ENCODE data around the gene GSDME.

Gene GSDME

DNA sequence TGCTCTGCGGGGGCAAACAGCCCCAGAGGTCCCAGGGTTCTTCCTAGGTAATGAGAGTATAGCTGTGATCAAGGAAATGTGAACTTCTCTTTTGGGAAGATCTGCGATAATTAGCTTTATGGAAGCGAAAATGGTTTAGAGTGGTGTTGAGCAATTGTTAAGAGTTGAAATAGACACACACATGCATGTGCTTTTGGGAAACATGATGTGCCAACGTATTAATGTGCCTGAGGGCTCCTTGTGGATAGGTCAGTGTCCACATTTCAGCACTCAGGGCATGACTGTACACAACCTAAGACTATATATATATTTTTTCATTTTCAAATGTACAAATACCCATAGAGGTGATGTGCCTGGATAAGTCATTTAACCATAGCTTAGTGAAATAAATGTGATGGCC lies 67.0 kb downstream of the GSDME start:
- no peaks in the 10 kb centered on the region for H3K9me3 ChIP-seq (ENCODE audit: insufficient read depth, low read depth, low read length)
- H3K4me2 ChIP-seq (ENCODE audit: low read length): no peak overlapping the region
- H3K14ac ChIP-seq (ENCODE audit: low read length): no peak overlapping the region
- H2BK5ac ChIP-seq (ENCODE audit: low read depth, low read length, poor library complexity): no peak overlapping the region
- H3K18ac ChIP-seq (ENCODE audit: low read length): no peak overlapping the region
- no peaks in the 10 kb centered on the region for H3K4me1 ChIP-seq (ENCODE audit: control insufficient read depth in 1 of 2, insufficient read depth in 2 of 2, low read length in 2 of 2)
- no peak overlapping the region for H2AK5ac ChIP-seq (ENCODE audit: low read length)
- H3K79me2 ChIP-seq (ENCODE audit: control insufficient read depth, insufficient read depth, low read length, poor library complexity): no peaks in the 10 kb centered on the region
- DNase-seq: no peak
- no peak overlapping the region for H2AFZ ChIP-seq (ENCODE audit: insufficient read depth, low read length, poor library complexity)
- no peak overlapping the region for H4K8ac ChIP-seq (ENCODE audit: low read depth, low read length)
- no peak overlapping the region for H3K4ac ChIP-seq (ENCODE audit: low read depth, low read length)
- no peaks in the 10 kb centered on the region for H3K27me3 ChIP-seq (ENCODE audit: insufficient read depth, low read length)
- H3K27ac ChIP-seq (ENCODE audit: low read depth, low read length): no peak overlapping the region
- H3K4me3 ChIP-seq (ENCODE audit: low read depth, low read length): no peak overlapping the region
- 100% methylated on average over 2 of the region's 4 CpGs for WGBS (ENCODE audit: extremely low coverage, insufficient coverage, insufficient read length)
- no peak overlapping the region for H4K91ac ChIP-seq (ENCODE audit: low read depth, low read length)
- no peaks in the 10 kb centered on the region for H3K79me1 ChIP-seq (ENCODE audit: low read length)
- no peaks in the 10 kb centered on the region for H3K36me3 ChIP-seq (ENCODE audit: control insufficient read depth in 1 of 2, insufficient read depth in 2 of 2, low read length in 2 of 2)
- H3K9ac ChIP-seq (ENCODE audit: low read length): no peak overlapping the region
- no peak overlapping the region for H3K23ac ChIP-seq (ENCODE audit: low read length)
- H2BK120ac ChIP-seq (ENCODE audit: insufficient read depth, low read length, poor library complexity): no peak overlapping the region
- no peak overlapping the region for H2BK12ac ChIP-seq (ENCODE audit: low read length)
- no peak overlapping the region for H4K12ac ChIP-seq (ENCODE audit: low read depth, low read length)

DNA sequence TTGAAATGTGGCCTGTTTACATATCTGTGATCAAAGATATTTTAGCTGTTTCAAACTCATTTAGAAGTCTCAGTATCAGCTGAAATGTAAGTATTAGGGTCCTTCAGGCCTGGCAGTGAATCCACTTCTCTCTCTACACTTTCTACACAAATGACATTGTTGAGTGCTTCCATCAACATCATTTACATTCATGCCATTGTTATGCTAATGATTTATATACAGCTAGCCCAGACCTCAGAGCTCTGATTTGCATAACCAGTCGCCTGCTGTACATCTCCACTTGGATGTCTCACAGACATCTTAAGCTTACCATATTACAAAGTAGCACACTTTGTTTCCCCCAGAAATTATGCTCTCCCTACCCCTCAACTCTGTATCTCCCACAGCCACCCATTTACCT lies 71.6 kb downstream of the GSDME start:
- Histone ChIP-seq H3K4me3 (ENCODE audit: low read depth, low read length) (no peak overlapping the region), H3K79me2 (ENCODE audit: control insufficient read depth, insufficient read depth, low read length, poor library complexity) (no peaks in the 10 kb centered on the region), H3K4ac (ENCODE audit: low read depth, low read length) (no peak overlapping the region), H3K9ac (ENCODE audit: low read length) (no peak overlapping the region), H3K79me1 (ENCODE audit: low read length) (no peaks in the 10 kb centered on the region), H3K27me3 (ENCODE audit: insufficient read depth, low read length) (no peaks in the 10 kb centered on the region), H3K36me3 (ENCODE audit: control insufficient read depth in 1 of 2, insufficient read depth in 2 of 2, low read length in 2 of 2) (peaks cover 0 to 2% of the 10 kb centered on the region in 2 experiments), H2BK5ac (ENCODE audit: low read depth, low read length, poor library complexity) (no peak overlapping the region), H2AFZ (ENCODE audit: insufficient read depth, low read length, poor library complexity) (no peak overlapping the region), H2BK12ac (ENCODE audit: low read length) (no peak overlapping the region), H3K4me2 (ENCODE audit: low read length) (no peak overlapping the region), H4K12ac (ENCODE audit: low read depth, low read length) (no peak overlapping the region), H2AK5ac (ENCODE audit: low read length) (no peak overlapping the region), H2BK120ac (ENCODE audit: insufficient read depth, low read length, poor library complexity) (no peak overlapping the region), H3K9me3 (ENCODE audit: insufficient read depth, low read depth, low read length) (no peaks in the 10 kb centered on the region), H3K18ac (ENCODE audit: low read length) (no peak overlapping the region), H4K8ac (ENCODE audit: low read depth, low read length) (no peak overlapping the region), H3K23ac (ENCODE audit: low read length) (no peak overlapping the region), H3K14ac (ENCODE audit: low read length) (no peak overlapping the region), H3K4me1 (ENCODE audit: control insufficient read depth in 1 of 2, insufficient read depth in 2 of 2, low read length in 2 of 2) (no peaks in the 10 kb centered on the region), H3K27ac (ENCODE audit: low read depth, low read length) (no peak overlapping the region), H4K91ac (ENCODE audit: low read depth, low read length) (no peak overlapping the region)
- no CpG with 5 or more reads among the region's 1 CpG for WGBS (ENCODE audit: extremely low coverage, insufficient coverage, insufficient read length)
- DNase-seq: no peak

DNA sequence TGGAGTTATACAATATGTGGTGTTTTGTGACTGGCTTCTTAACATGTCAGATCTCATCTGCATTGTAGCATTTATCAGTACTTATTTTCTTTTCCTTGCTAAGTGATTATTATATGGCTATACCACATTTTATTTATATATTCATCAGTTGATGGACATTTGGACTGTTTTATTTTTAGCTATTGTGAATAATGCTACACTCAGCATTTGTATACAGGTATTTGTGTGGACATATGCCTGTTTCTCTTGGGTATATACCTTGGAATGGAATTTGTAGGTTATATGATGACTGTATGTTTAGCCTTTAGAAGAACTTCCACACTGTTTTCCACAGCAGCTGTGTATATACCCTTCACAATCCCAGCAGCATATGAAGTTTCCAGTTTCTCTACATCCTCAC lies 86.5 kb downstream of the GSDME start:
- no peak overlapping the region for H2AFZ ChIP-seq (ENCODE audit: insufficient read depth, low read length, poor library complexity)
- no peak overlapping the region for H3K18ac ChIP-seq (ENCODE audit: low read length)
- no peak overlapping the region for H4K91ac ChIP-seq (ENCODE audit: low read depth, low read length)
- no peak for DNase-seq
- H3K36me3 ChIP-seq (ENCODE audit: control insufficient read depth in 1 of 2, insufficient read depth in 2 of 2, low read length in 2 of 2): no peaks in the 10 kb centered on the region
- H3K27me3 ChIP-seq (ENCODE audit: insufficient read depth, low read length): no peaks in the 10 kb centered on the region
- H3K4me2 ChIP-seq (ENCODE audit: low read length): no peak overlapping the region
- no peak overlapping the region for H3K4ac ChIP-seq (ENCODE audit: low read depth, low read length)
- H4K8ac ChIP-seq (ENCODE audit: low read depth, low read length): no peak overlapping the region
- H3K14ac ChIP-seq (ENCODE audit: low read length): no peak overlapping the region
- H2BK12ac ChIP-seq (ENCODE audit: low read length): no peak overlapping the region
- no peak overlapping the region for H3K27ac ChIP-seq (ENCODE audit: low read depth, low read length)
- no peaks in the 10 kb centered on the region for H3K79me1 ChIP-seq (ENCODE audit: low read length)
- H4K12ac ChIP-seq (ENCODE audit: low read depth, low read length): no peak overlapping the region
- H3K23ac ChIP-seq (ENCODE audit: low read length): no peak overlapping the region
- H3K9ac ChIP-seq (ENCODE audit: low read length): no peak overlapping the region
- H3K4me3 ChIP-seq (ENCODE audit: low read depth, low read length): no peak overlapping the region
- no peaks in the 10 kb centered on the region for H3K4me1 ChIP-seq (ENCODE audit: control insufficient read depth in 1 of 2, insufficient read depth in 2 of 2, low read length in 2 of 2)
- no peak overlapping the region for H2BK120ac ChIP-seq (ENCODE audit: insufficient read depth, low read length, poor library complexity)
- H2AK5ac ChIP-seq (ENCODE audit: low read length): no peak overlapping the region
- no peaks in the 10 kb centered on the region for H3K79me2 ChIP-seq (ENCODE audit: control insufficient read depth, insufficient read depth, low read length, poor library complexity)
- H2BK5ac ChIP-seq (ENCODE audit: low read depth, low read length, poor library complexity): no peak overlapping the region
- H3K9me3 ChIP-seq (ENCODE audit: insufficient read depth, low read depth, low read length): no peaks in the 10 kb centered on the region

DNA sequence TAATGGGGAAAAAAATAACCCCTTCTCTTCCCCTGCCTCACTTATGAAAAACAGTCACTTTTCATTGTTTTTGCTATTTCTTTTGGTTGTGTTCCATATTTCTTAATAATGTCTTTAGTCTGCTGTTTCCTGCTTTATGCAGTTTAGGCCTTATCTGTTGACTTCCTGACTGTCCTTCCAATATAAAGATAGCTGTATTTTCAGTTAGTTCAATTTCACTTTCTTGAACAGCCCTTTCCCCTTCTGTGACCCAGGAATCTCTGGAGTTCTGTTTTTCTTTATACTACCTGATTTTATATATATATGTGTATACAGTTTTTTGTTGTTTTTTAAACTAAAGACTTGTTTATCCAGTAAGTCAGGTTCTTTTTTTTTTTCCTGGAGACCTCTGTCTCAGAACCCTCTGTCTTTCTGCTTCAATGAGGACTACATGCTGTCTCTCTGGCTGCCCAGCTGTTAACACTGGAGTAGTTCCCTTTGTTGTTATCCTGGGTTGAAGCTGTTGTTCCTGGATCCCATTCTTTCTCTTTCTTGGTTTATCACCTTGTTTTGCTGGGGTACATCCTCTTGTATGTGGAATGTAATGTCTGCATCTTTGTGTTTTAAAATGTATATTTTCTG lies 87.2 kb downstream of the GSDME start:
- Histone ChIP-seq H2AK5ac (ENCODE audit: low read length) (no peak overlapping the region), H3K79me2 (ENCODE audit: control insufficient read depth, insufficient read depth, low read length, poor library complexity) (no peaks in the 10 kb centered on the region), H3K79me1 (ENCODE audit: low read length) (no peaks in the 10 kb centered on the region), H2BK120ac (ENCODE audit: insufficient read depth, low read length, poor library complexity) (no peak overlapping the region), H4K12ac (ENCODE audit: low read depth, low read length) (no peak overlapping the region), H3K4me2 (ENCODE audit: low read length) (no peak overlapping the region), H3K18ac (ENCODE audit: low read length) (no peak overlapping the region), H3K27ac (ENCODE audit: low read depth, low read length) (no peak overlapping the region), H3K36me3 (ENCODE audit: control insufficient read depth in 1 of 2, insufficient read depth in 2 of 2, low read length in 2 of 2) (no peaks in the 10 kb centered on the region), H3K9me3 (ENCODE audit: insufficient read depth, low read depth, low read length) (no peaks in the 10 kb centered on the region), H3K4me3 (ENCODE audit: low read depth, low read length) (no peak overlapping the region), H2BK12ac (ENCODE audit: low read length) (no peak overlapping the region), H3K9ac (ENCODE audit: low read length) (no peak overlapping the region), H3K4me1 (ENCODE audit: control insufficient read depth in 1 of 2, insufficient read depth in 2 of 2, low read length in 2 of 2) (no peaks in the 10 kb centered on the region), H2BK5ac (ENCODE audit: low read depth, low read length, poor library complexity) (no peak overlapping the region), H3K27me3 (ENCODE audit: insufficient read depth, low read length) (no peaks in the 10 kb centered on the region), H4K8ac (ENCODE audit: low read depth, low read length) (no peak overlapping the region), H2AFZ (ENCODE audit: insufficient read depth, low read length, poor library complexity) (no peak overlapping the region), H3K14ac (ENCODE audit: low read length) (no peak overlapping the region), H4K91ac (ENCODE audit: low read depth, low read length) (no peak overlapping the region), H3K23ac (ENCODE audit: low read length) (no peak overlapping the region), H3K4ac (ENCODE audit: low read depth, low read length) (no peak overlapping the region)
- peak in 1 of 2 donors; percentile 2 for DNase-seq

Data from trophoblast cell (in vitro differentiated cells and primary cell).